ENCODE measurements around the gene CLDN25.

- TF ChIP-seq CTCF (conservative IDR thresholded peaks at IDR 0.05; ENCODE audit: low read depth, low read length): no peak
- TF ChIP-seq EZH2 (IDR thresholded peaks at IDR 0.05; ENCODE audit: low read length, unreplicated experiment): no peak
Measured at GRCh38 chr11:113781682-113782081, 2.1 kb downstream of the CLDN25 start.
